ENCODE data around the gene ERICH3. TPM values are rescaled to one million over a fixed set of nuclear protein-coding genes. Genes with fewer than 3 reads are reported as not detected.

The ERICH3 gene
- total RNA-seq, 4 donors from 2014 or later, result under 0.01 to 0.06 TPM; not detected in 2

DNA sequence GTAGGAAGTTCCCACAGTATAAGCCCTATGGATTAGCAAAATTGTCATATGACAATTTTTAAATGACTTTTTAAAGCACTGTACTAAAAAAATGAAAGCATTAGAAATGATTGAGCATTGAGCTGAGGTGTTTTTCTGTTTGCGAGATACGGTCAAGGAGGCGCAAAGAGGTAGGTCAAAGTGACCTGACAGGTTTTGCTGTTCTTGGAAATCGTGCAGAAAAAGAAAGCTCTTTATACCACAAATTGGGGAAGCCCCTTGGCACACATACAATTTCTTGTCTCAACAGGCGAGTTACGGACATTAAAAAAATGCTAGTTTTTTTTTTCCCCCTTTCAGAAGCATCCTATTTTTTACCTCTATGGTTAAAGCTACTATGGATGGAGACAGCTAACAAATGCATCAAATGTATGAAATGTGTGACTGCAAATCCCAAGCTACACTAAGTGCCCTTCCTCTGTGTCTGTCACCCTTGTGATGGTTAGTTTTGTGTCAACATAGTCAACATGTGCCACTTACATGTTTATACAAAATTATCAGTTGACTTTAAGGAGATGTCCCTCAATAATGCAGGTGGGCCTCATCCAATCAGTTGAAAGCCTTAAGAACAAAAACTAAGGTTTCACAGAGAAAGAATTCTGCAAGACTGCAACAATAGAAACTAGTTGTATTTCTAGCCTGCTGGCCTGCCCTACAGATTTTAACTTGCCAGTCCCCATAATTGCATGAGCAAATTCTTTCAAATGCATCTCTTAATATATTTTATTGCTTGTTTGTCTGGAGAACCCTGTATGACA, 30.0 kb upstream of the ERICH3 start:
- no peak for TF ChIP-seq POLR2AphosphoS5 (IDR thresholded peaks at IDR 0.05)
- TF ChIP-seq, protein P1, sequence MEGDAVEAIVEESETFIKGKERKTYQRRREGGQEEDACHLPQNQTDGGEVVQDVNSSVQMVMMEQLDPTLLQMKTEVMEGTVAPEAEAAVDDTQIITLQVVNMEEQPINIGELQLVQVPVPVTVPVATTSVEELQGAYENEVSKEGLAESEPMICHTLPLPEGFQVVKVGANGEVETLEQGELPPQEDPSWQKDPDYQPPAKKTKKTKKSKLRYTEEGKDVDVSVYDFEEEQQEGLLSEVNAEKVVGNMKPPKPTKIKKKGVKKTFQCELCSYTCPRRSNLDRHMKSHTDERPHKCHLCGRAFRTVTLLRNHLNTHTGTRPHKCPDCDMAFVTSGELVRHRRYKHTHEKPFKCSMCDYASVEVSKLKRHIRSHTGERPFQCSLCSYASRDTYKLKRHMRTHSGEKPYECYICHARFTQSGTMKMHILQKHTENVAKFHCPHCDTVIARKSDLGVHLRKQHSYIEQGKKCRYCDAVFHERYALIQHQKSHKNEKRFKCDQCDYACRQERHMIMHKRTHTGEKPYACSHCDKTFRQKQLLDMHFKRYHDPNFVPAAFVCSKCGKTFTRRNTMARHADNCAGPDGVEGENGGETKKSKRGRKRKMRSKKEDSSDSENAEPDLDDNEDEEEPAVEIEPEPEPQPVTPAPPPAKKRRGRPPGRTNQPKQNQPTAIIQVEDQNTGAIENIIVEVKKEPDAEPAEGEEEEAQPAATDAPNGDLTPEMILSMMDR (IDR thresholded peaks at IDR 0.05), result no peak
- TF ChIP-seq POLR2A (IDR thresholded peaks at IDR 0.05; ENCODE audit: low read depth), result no peak
- TF ChIP-seq EP300 (IDR thresholded peaks at IDR 0.05), result no peak
- Histone ChIP-seq H3K4me1 (no peaks in the 10 kb centered on the region), H3K27ac (replicated peaks in 1 of 4) (no peak overlapping the region), H3K4me3 (no peak overlapping the region), H3K9me3 (no peaks in the 10 kb centered on the region), H3K36me3 (peaks cover 45 to 67% (median 48%) of the 10 kb centered on the region in 4 donors), H3K27me3 (no peaks in the 10 kb centered on the region)
- no peak for DNase-seq (ENCODE audit: extremely low spot score)
- 96% methylated on average over 6 of the region's 6 CpGs for WGBS
- intact Hi-C loops (cut with DNase I), result no loop called here

DNA sequence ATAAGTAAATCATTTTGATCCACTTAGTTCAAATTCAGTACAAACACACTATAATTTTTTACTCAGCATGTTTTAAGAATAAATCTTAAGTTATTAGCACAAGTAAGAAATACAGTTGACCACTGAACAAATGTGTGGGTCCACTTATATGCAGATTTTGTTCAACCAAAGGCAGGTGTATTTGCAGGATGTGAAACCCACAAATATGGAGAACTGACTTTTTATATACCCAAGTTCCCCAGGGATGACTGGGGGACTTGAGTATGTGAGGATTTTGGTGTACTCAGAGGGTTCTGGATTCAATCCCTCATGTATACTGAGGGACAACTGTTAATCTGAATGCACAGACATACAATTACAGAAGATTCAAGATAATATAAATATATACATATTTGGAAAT, 25.7 kb upstream of the ERICH3 start:
- TF ChIP-seq POLR2A (IDR thresholded peaks at IDR 0.05; ENCODE audit: low read depth) (no peak), EP300 (IDR thresholded peaks at IDR 0.05) (no peak), POLR2AphosphoS5 (IDR thresholded peaks at IDR 0.05) (no peak)
- TF ChIP-seq, protein P1 (IDR thresholded peaks at IDR 0.05), result no peak
- intact Hi-C loops (cut with DNase I), result no loop called here
- H3K27me3 ChIP-seq, result no peaks in the 10 kb centered on the region
- DNase-seq (ENCODE audit: extremely low spot score), result no peak
- H3K4me1 ChIP-seq, result no peaks in the 10 kb centered on the region
- peaks cover 14 to 29% (median 22%) of the 10 kb centered on the region in 4 donors for H3K36me3 ChIP-seq
- H3K4me3 ChIP-seq, result no peak overlapping the region
- no peak overlapping the region for H3K27ac ChIP-seq (replicated peaks in 1 of 4)
- H3K9me3 ChIP-seq, result no peaks in the 10 kb centered on the region

DNA sequence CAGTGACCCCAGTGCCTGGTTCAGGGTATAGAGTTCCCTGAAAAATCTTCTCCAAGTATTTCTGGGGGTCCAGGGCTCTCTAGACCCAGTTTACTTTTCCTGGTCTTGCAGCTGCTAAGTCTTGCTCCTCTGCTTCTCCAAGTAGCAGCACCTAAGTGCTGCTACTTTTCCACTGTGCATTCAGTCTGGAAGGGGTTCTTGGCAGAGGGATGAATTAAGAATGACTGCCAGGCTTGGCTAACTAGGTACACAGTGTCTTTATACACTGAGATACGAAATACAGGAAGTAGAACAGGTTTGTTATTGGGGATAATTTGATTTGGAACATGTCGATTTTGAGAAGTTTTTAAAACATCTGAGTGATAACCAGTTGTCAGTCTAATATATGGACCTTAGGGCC, 24.2 kb upstream of the ERICH3 start:
- H3K4me3 ChIP-seq, result no peak overlapping the region
- peaks cover 0 to 14% (median 8%) of the 10 kb centered on the region in 4 donors for H3K36me3 ChIP-seq
- TF ChIP-seq EP300 (IDR thresholded peaks at IDR 0.05) (no peak), POLR2AphosphoS5 (IDR thresholded peaks at IDR 0.05) (no peak), POLR2A (IDR thresholded peaks at IDR 0.05; ENCODE audit: low read depth) (no peak)
- TF ChIP-seq, protein P1 (IDR thresholded peaks at IDR 0.05), result no peak
- no peak for DNase-seq (ENCODE audit: extremely low spot score)
- no peak overlapping the region for H3K27ac ChIP-seq (replicated peaks in 1 of 4)
- intact Hi-C loops (cut with DNase I), result no loop called here
- 88% methylated on average over 2 of the region's 2 CpGs for WGBS
- no peaks in the 10 kb centered on the region for H3K9me3 ChIP-seq
- H3K4me1 ChIP-seq, result no peaks in the 10 kb centered on the region
- H3K27me3 ChIP-seq, result no peaks in the 10 kb centered on the region

DNA sequence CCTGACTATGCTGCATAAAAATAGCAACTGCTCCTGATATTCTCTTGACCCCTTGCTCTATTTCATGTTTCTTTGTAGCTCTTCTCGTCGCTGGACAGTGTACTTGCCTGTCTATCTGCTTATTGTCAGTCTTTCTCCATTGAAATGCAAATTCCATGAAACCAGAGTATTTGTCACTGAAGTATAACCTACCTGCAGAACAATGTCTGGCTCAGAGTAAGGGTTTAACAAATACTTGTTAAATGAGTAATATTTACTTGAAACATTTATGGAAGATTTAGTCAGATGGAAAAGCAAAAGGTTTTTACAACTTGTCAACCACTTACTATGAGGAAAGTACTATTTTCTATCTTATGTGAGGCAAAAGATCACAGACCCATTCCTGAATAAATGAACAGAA, 19.9 kb upstream of the ERICH3 start:
- Histone ChIP-seq H3K4me3 (no peak overlapping the region), H3K9me3 (no peaks in the 10 kb centered on the region), H3K4me1 (peaks cover 0 to 9% (median 3%) of the 10 kb centered on the region in 4 donors), H3K27ac (replicated peaks in 1 of 4) (no peak overlapping the region), H3K27me3 (no peaks in the 10 kb centered on the region), H3K36me3 (no peaks in the 10 kb centered on the region)
- no peak for DNase-seq (ENCODE audit: extremely low spot score)
- 49% methylated on average over 2 of the region's 2 CpGs for WGBS
- TF ChIP-seq, protein P1 (IDR thresholded peaks at IDR 0.05), result no peak
- no peak for TF ChIP-seq EP300 (IDR thresholded peaks at IDR 0.05)
- no peak for TF ChIP-seq POLR2AphosphoS5 (IDR thresholded peaks at IDR 0.05)
- no peak for TF ChIP-seq POLR2A (IDR thresholded peaks at IDR 0.05; ENCODE audit: low read depth)
- intact Hi-C loops (cut with DNase I), result no loop called here

All from esophagus muscularis mucosa (tissue), 4 donors.